Neural crest cell (in vitro differentiated cells): ENCODE results near the gene NFIA. TPM values are rescaled to one million over a fixed set of nuclear protein-coding genes. Genes with fewer than 3 reads are reported as not detected.

Source experiments
- DNase-seq: peaks from one replicate; pipeline ENCODE4 v3.0.0; 2021; ENCODE audit warnings: low read depth, mixed read lengths, low spot score
- H3K27ac Mint-ChIP-seq: one replicate; pipeline ENCODE4 v1.8.0; 2021; ENCODE audit warnings: mild to moderate bottlenecking, mixed read lengths; ENCODE audit not compliant: unreplicated experiment
- H3K27me3 Mint-ChIP-seq: 2 replicates; pipeline ENCODE4 v1.8.0; 2021; ENCODE audit warnings: low read depth, mild to moderate bottlenecking, mixed read lengths
- H3K36me3 Mint-ChIP-seq: 2 replicates; pipeline ENCODE4 v1.8.0; 2021; ENCODE audit warnings: low read depth, mild to moderate bottlenecking, mixed read lengths
- H3K4me1 Mint-ChIP-seq: 2 replicates; pipeline ENCODE4 v1.8.0; 2021; ENCODE audit warnings: mixed read lengths
- H3K4me3 Mint-ChIP-seq: one replicate; pipeline ENCODE4 v1.8.0; 2021; ENCODE audit warnings: mild to moderate bottlenecking, mixed read lengths
- H3K9me3 Mint-ChIP-seq: 2 replicates; pipeline ENCODE4 v1.8.0; 2021; ENCODE audit warnings: mixed read lengths
- total RNA-seq: library from RNA; stranded (reverse); gene quantifications from 2 replicates; pipeline ENCODE4 v1.2.1, GENCODE V29; 2021
- TF ChIP-seq, protein P1 (sequence below): fragments of 200-600 bp; sonication (generic); conservative IDR thresholded peaks from 2 replicates; pipeline ENCODE4 v1.5.0; 2021; ENCODE audit warnings: antibody characterized with exemption, mild to moderate bottlenecking

The NFIA gene
- total RNA-seq, 1 donor from 2014 or later, result 3.4 TPM

GRCh38 chr1:61163355-61163754 is 81.0 kb downstream of the NFIA start:
- Mint-ChIP-seq H3K4me1 (no peaks in the 10 kb centered on the region), H3K4me3 (no peak overlapping the region), H3K27ac (no peak overlapping the region), H3K27me3 (no peaks in the 10 kb centered on the region), H3K9me3 (no peaks in the 10 kb centered on the region), H3K36me3 (no peaks in the 10 kb centered on the region)
- TF ChIP-seq, protein P1, sequence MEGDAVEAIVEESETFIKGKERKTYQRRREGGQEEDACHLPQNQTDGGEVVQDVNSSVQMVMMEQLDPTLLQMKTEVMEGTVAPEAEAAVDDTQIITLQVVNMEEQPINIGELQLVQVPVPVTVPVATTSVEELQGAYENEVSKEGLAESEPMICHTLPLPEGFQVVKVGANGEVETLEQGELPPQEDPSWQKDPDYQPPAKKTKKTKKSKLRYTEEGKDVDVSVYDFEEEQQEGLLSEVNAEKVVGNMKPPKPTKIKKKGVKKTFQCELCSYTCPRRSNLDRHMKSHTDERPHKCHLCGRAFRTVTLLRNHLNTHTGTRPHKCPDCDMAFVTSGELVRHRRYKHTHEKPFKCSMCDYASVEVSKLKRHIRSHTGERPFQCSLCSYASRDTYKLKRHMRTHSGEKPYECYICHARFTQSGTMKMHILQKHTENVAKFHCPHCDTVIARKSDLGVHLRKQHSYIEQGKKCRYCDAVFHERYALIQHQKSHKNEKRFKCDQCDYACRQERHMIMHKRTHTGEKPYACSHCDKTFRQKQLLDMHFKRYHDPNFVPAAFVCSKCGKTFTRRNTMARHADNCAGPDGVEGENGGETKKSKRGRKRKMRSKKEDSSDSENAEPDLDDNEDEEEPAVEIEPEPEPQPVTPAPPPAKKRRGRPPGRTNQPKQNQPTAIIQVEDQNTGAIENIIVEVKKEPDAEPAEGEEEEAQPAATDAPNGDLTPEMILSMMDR, result no peak
- DNase-seq, result no peak

- DNase-seq, result no peak
- Mint-ChIP-seq H3K4me1 (peaks cover 6% of the 10 kb centered on the region), H3K9me3 (no peaks in the 10 kb centered on the region), H3K27me3 (no peaks in the 10 kb centered on the region), H3K36me3 (no peaks in the 10 kb centered on the region), H3K27ac (no peak overlapping the region), H3K4me3 (no peak overlapping the region)
- TF ChIP-seq, protein P1, result no peak
Measured at GRCh38 chr1:61165402-61165801, 83.0 kb downstream of the NFIA start.

DNA sequence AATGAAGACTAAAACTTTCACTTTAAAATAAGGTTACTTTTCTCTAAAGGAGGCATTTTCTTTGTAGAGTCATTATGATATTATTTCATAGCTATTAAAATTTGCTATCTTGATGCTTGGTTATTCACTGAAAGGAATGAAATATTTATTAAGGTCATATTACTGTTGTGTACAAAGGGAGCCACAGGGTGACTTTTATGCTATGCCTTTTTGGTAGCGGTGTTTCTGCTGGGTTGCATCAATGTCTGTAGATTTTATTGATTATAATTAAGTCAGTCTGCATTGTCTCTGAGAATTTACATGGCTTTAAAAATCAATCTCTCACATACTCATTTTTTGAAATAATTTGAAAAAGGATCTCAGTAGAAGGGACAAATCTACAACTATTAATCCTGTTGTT is 84.9 kb downstream of the NFIA start:
- TF ChIP-seq, protein P1, result no peak
- no peaks in the 10 kb centered on the region for H3K27me3 Mint-ChIP-seq
- H3K27ac Mint-ChIP-seq, result no peak overlapping the region
- H3K4me3 Mint-ChIP-seq, result no peak overlapping the region
- H3K9me3 Mint-ChIP-seq, result no peaks in the 10 kb centered on the region
- peaks cover 13% of the 10 kb centered on the region for H3K4me1 Mint-ChIP-seq
- no peak for DNase-seq
- H3K36me3 Mint-ChIP-seq, result no peaks in the 10 kb centered on the region

DNA sequence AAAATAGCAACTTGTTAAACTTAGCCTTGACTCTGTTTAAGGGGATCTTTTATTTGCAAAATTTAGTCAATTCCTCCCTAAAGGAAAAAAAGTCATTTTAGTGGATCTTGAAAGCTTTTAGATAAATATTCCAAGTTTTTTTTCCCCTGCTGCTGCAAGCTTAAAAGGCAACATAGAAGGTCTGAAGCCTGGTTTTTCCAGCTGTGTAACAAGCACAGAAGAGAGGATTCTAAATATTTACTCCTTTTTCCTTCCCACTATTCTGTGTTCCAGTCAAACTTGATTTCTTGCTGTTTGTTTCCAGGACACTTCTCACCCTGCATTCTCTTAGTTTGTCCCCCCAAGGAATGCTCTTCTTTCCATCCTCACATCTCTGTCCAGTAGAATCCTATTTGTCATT is 86.7 kb downstream of the NFIA start:
- Mint-ChIP-seq H3K27ac (no peak overlapping the region), H3K36me3 (no peaks in the 10 kb centered on the region), H3K9me3 (no peaks in the 10 kb centered on the region), H3K4me3 (no peak overlapping the region), H3K4me1 (peaks cover 13% of the 10 kb centered on the region), H3K27me3 (no peaks in the 10 kb centered on the region)
- DNase-seq, result no peak
- TF ChIP-seq, protein P1, result no peak

- H3K36me3 Mint-ChIP-seq, result no peaks in the 10 kb centered on the region
- H3K9me3 Mint-ChIP-seq, result no peaks in the 10 kb centered on the region
- H3K27me3 Mint-ChIP-seq, result no peaks in the 10 kb centered on the region
- TF ChIP-seq, protein P1, result no peak
- H3K4me1 Mint-ChIP-seq, result peaks cover 13% of the 10 kb centered on the region
- H3K4me3 Mint-ChIP-seq, result no peak overlapping the region
- no peak overlapping the region for H3K27ac Mint-ChIP-seq
- DNase-seq, result no peak
Measured at GRCh38 chr1:61169634-61170033, 87.3 kb downstream of the NFIA start.
